WTC11 (cell line): ENCODE results near the gene NIFK. TPM values are rescaled to one million over a fixed set of nuclear protein-coding genes. Genes with fewer than 3 reads are reported as not detected.
"Not testable (repeated sequence)": the region's sequence is repeated elsewhere in the genome, so short reads cannot be mapped to it uniquely, and the experiment has no call there.

Source experiments
- ATAC-seq: fragments of 200-7000 bp; cut with Tn5 transposase; 2 replicates; pipeline ENCODE4 v1.10.0; 2021; ENCODE audit warnings: mild to moderate bottlenecking, moderate library complexity
- CTCF ChIA-PET: fragments of 300-600 bp; sonication (Branson Sonifier 250); formaldehyde crosslinking; loops from one replicate; lab custom pipeline; 2021; ENCODE audit warnings: antibody characterized with exemption; lab: Charles Lee
- POLR2A ChIA-PET: fragments of 350-600 bp; sonication (Branson Sonifier 250); formaldehyde crosslinking; loops from one replicate; lab custom pipeline; 2021; ENCODE audit warnings: antibody characterized with exemption; lab: Charles Lee
- DNase-seq: peaks from one replicate; pipeline ENCODE4 v3.0.0; 2021; ENCODE audit warnings: low spot score
- H3K27ac Mint-ChIP-seq: 2 replicates; pipeline ENCODE4 v1.8.0; 2021; ENCODE audit warnings: mixed read lengths
- H3K27me3 Mint-ChIP-seq: 2 replicates; pipeline ENCODE4 v1.8.0; 2021; ENCODE audit warnings: low read depth, mild to moderate bottlenecking, moderate library complexity, mixed read lengths
- H3K36me3 Mint-ChIP-seq: 2 replicates; pipeline ENCODE4 v1.8.0; 2021; ENCODE audit warnings: mixed read lengths
- H3K4me1 Mint-ChIP-seq: 2 replicates; pipeline ENCODE4 v1.8.0; 2022; ENCODE audit warnings: mixed read lengths
- H3K4me3 Mint-ChIP-seq: 2 replicates; pipeline ENCODE4 v1.8.0; 2021; ENCODE audit warnings: mild to moderate bottlenecking, moderate library complexity, mixed read lengths
- H3K9me3 Mint-ChIP-seq: 2 replicates; pipeline ENCODE4 v1.8.0; 2021; ENCODE audit warnings: mixed read lengths
- FOXJ3 ChIP-seq: sonication (generic); formaldehyde crosslinking; IDR thresholded peaks from 2 replicates; pipeline ENCODE4 v1.9.0; 2021; ENCODE audit warnings: missing genetic modification reagents, mild to moderate bottlenecking, borderline replicate concordance
- GABPB1 ChIP-seq: sonication (generic); formaldehyde crosslinking; IDR thresholded peaks from 2 replicates; pipeline ENCODE4 v1.8.1; 2023; ENCODE audit warnings: mild to moderate bottlenecking, missing genetic modification reagents
- NFE2L1 ChIP-seq: sonication (generic); formaldehyde crosslinking; IDR thresholded peaks from 2 replicates; pipeline ENCODE4 v1.8.1; 2023; ENCODE audit warnings: missing genetic modification reagents
- SMAD3 ChIP-seq: sonication (generic); formaldehyde crosslinking; IDR thresholded peaks from 2 replicates; pipeline ENCODE4 v1.8.0; 2022; ENCODE audit warnings: missing genetic modification reagents, mild to moderate bottlenecking, borderline replicate concordance
- ZNF219 ChIP-seq: sonication (generic); formaldehyde crosslinking; IDR thresholded peaks from 2 replicates; pipeline ENCODE4 v1.8.0; 2023; ENCODE audit warnings: missing genetic modification reagents, mild to moderate bottlenecking, borderline replicate concordance
- total RNA-seq: library from RNA; stranded (reverse); gene quantifications from 3 replicates; pipeline ENCODE4 v1.2.3, GENCODE V29; 2021
- TF ChIP-seq, protein P1 (sequence below): sonication (generic); formaldehyde crosslinking; IDR thresholded peaks from 2 replicates; pipeline ENCODE4 v1.8.0; 2022; ENCODE audit warnings: mild to moderate bottlenecking, missing genetic modification reagents
- TF ChIP-seq, protein P2 (sequence below): sonication (generic); formaldehyde crosslinking; IDR thresholded peaks from 2 replicates; pipeline ENCODE4 v1.8.1; 2023; ENCODE audit warnings: mild to moderate bottlenecking, missing genetic modification reagents
- TF ChIP-seq, protein P3 (sequence below): sonication (generic); formaldehyde crosslinking; IDR thresholded peaks from 2 replicates; pipeline ENCODE4 v1.8.1; 2022; ENCODE audit warnings: missing genetic modification reagents, borderline replicate concordance
- TF ChIP-seq, protein P4 (sequence below): fragments of 200-600 bp; IDR thresholded peaks from 2 replicates; pipeline ENCODE4 v1.8.0; 2022; ENCODE audit warnings: antibody characterized with exemption
- TF ChIP-seq, protein P5 (sequence below): sonication (generic); formaldehyde crosslinking; IDR thresholded peaks from 2 replicates; pipeline ENCODE4 v1.8.0; 2022; ENCODE audit warnings: mild to moderate bottlenecking, missing genetic modification reagents

NIFK gene
- total RNA-seq, 1 experiment from 2014 or later = 91.3 TPM

DNA sequence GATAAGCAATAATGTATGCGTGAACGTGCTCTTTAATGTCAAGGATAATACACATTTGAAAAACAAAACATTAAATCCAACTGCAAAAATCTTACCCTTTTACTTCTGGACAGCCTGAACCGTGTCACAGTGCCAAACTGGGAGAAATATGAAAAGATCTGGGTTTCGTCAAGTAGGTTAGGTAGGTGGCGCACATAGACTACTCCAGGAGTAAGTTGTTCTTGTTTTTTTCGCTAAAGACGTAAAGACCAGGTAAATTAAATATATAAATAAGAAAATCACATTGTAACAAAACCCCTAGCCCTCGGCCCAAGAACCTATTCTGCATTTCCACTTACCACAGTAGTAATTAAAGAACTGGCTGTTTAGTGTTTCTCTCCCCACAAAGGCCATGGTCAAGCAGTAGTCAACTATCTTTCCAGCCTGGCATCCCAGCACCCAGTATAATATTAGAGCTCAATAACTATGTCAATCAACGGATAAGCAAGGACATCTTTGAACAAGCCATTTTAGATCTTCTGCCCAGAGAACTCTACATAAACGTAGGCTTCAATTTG, 1.1 kb downstream of the NIFK start:
- POLR2A ChIA-PET = interaction anchor here (1.4 kb wide), 1 partner anchor 20 kb away, joined by 3 read pairs; the partner anchor contains the start of gene TSN
- H3K4me3 Mint-ChIP-seq = peak overlapping the region; percentile 98
- no peak for ATAC-seq
- no peaks in the 10 kb centered on the region; the same call in 1 of the 2 replicates for H3K27me3 Mint-ChIP-seq
- H3K27ac Mint-ChIP-seq = peak overlapping the region; percentile 61
- CTCF ChIA-PET = interaction anchor here (0.6 to 3.3 kb wide), 4 partner anchors 13 to 333 kb away, joined by 3 to 10 read pairs (median 5); no protein-coding TSS in a partner anchor
- peaks cover 38% of the 10 kb centered on the region for H3K36me3 Mint-ChIP-seq
- TF ChIP-seq FOXJ3 (CRISPR knock-in tag) = no peak
- no peak for TF ChIP-seq ZNF219 (CRISPR knock-in tag)
- TF ChIP-seq, protein P1, sequence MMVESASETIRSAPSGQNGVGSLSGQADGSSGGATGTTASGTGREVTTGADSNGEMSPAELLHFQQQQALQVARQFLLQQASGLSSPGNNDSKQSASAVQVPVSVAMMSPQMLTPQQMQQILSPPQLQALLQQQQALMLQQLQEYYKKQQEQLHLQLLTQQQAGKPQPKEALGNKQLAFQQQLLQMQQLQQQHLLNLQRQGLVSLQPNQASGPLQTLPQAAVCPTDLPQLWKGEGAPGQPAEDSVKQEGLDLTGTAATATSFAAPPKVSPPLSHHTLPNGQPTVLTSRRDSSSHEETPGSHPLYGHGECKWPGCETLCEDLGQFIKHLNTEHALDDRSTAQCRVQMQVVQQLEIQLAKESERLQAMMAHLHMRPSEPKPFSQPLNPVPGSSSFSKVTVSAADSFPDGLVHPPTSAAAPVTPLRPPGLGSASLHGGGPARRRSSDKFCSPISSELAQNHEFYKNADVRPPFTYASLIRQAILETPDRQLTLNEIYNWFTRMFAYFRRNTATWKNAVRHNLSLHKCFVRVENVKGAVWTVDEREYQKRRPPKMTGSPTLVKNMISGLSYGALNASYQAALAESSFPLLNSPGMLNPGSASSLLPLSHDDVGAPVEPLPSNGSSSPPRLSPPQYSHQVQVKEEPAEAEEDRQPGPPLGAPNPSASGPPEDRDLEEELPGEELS (CRISPR knock-in tag) = no peak
- 0 out of 2 replicates have a peak, but pooled peaks have one; percentile 16 for TF ChIP-seq GABPB1 (CRISPR knock-in tag)
- TF ChIP-seq, protein P2, sequence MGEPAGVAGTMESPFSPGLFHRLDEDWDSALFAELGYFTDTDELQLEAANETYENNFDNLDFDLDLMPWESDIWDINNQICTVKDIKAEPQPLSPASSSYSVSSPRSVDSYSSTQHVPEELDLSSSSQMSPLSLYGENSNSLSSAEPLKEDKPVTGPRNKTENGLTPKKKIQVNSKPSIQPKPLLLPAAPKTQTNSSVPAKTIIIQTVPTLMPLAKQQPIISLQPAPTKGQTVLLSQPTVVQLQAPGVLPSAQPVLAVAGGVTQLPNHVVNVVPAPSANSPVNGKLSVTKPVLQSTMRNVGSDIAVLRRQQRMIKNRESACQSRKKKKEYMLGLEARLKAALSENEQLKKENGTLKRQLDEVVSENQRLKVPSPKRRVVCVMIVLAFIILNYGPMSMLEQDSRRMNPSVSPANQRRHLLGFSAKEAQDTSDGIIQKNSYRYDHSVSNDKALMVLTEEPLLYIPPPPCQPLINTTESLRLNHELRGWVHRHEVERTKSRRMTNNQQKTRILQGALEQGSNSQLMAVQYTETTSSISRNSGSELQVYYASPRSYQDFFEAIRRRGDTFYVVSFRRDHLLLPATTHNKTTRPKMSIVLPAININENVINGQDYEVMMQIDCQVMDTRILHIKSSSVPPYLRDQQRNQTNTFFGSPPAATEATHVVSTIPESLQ (CRISPR knock-in tag) = no peak
- no peak for TF ChIP-seq NFE2L1 (CRISPR knock-in tag)
- TF ChIP-seq, all 79 proteins: peak for 1
- peaks cover 10% of the 10 kb centered on the region for H3K4me1 Mint-ChIP-seq
- DNase-seq = no peak
- no peaks in the 10 kb centered on the region for H3K9me3 Mint-ChIP-seq

DNA sequence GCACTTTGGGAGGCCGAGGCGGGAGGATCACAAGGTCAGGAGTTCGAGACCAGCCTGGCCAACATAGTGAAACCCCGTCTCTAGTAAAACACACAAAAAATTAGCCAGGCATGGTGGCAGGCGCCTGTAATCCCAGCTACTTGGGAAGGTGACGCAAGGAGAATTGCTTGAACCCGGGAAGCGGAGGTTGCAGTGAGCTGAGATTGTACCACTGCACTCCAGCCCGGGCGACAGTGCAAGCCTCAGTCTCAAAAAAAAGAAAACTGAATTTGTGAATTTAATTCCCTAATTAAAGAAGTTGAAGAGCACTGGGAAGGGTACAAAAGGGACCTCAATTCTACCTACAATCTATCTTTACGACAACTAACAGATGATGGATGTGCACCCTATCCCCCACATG, 2.1 kb downstream of the NIFK start:
- POLR2A ChIA-PET, ATAC-seq, DNase-seq, H3K27ac Mint-ChIP-seq, H3K9me3 Mint-ChIP-seq, H3K4me3 Mint-ChIP-seq, H3K27me3 Mint-ChIP-seq, CTCF ChIA-PET: not testable (repeated sequence)
- Mint-ChIP-seq H3K4me1 (peaks cover 10% of the 10 kb centered on the region), H3K36me3 (peaks cover 47% of the 10 kb centered on the region)

DNA sequence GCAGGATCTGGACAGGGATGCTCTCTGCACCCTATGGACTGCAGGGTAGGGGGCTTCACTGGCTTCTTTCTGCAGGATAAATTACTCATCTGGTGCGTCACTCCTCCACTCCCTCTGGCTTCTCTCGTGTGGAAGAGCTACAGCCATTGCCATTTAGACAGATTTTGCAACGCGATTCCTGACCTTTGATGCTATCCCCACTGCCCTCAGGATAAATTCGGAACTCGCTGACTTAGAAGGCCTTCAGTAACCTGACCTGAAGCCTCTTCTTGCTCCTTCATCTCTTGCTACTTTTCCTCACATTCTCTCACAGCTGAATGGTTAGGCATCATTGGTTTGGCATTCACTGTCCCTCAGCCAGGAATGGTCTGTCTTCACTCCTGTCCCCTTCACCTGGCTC, 5.3 kb downstream of the NIFK start:
- CTCF ChIA-PET = no interaction called here
- POLR2A ChIA-PET = interaction anchor here (0.6 kb wide), 1 partner anchor 58 kb away, joined by 3 read pairs; no protein-coding TSS in a partner anchor
- H3K27ac Mint-ChIP-seq = peak overlapping the region; percentile 31
- peaks cover 73% of the 10 kb centered on the region for H3K36me3 Mint-ChIP-seq
- TF ChIP-seq, protein P3, sequence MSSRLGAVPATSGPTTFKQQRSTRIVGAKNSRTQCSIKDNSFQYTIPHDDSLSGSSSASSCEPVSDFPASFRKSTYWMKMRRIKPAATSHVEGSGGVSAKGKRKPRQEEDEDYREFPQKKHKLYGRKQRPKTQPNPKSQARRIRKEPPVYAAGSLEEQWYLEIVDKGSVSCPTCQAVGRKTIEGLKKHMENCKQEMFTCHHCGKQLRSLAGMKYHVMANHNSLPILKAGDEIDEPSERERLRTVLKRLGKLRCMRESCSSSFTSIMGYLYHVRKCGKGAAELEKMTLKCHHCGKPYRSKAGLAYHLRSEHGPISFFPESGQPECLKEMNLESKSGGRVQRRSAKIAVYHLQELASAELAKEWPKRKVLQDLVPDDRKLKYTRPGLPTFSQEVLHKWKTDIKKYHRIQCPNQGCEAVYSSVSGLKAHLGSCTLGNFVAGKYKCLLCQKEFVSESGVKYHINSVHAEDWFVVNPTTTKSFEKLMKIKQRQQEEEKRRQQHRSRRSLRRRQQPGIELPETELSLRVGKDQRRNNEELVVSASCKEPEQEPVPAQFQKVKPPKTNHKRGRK (CRISPR knock-in tag) = no peak
- TF ChIP-seq, protein P4, sequence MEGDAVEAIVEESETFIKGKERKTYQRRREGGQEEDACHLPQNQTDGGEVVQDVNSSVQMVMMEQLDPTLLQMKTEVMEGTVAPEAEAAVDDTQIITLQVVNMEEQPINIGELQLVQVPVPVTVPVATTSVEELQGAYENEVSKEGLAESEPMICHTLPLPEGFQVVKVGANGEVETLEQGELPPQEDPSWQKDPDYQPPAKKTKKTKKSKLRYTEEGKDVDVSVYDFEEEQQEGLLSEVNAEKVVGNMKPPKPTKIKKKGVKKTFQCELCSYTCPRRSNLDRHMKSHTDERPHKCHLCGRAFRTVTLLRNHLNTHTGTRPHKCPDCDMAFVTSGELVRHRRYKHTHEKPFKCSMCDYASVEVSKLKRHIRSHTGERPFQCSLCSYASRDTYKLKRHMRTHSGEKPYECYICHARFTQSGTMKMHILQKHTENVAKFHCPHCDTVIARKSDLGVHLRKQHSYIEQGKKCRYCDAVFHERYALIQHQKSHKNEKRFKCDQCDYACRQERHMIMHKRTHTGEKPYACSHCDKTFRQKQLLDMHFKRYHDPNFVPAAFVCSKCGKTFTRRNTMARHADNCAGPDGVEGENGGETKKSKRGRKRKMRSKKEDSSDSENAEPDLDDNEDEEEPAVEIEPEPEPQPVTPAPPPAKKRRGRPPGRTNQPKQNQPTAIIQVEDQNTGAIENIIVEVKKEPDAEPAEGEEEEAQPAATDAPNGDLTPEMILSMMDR = no peak
- TF ChIP-seq, protein P5, sequence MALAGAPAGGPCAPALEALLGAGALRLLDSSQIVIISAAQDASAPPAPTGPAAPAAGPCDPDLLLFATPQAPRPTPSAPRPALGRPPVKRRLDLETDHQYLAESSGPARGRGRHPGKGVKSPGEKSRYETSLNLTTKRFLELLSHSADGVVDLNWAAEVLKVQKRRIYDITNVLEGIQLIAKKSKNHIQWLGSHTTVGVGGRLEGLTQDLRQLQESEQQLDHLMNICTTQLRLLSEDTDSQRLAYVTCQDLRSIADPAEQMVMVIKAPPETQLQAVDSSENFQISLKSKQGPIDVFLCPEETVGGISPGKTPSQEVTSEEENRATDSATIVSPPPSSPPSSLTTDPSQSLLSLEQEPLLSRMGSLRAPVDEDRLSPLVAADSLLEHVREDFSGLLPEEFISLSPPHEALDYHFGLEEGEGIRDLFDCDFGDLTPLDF (CRISPR knock-in tag) = no peak
- TF ChIP-seq SMAD3 (CRISPR knock-in tag) = no peak
- no peak for DNase-seq
- H3K4me1 Mint-ChIP-seq = peaks cover 6% of the 10 kb centered on the region
- H3K9me3 Mint-ChIP-seq = no peaks in the 10 kb centered on the region
- no peak overlapping the region for H3K4me3 Mint-ChIP-seq
- ATAC-seq = no peak
- H3K27me3 Mint-ChIP-seq = no peaks in the 10 kb centered on the region
